Myometrial cell (primary cell): ENCODE data around the gene SPOCD1. TPM values are rescaled to one million over a fixed set of nuclear protein-coding genes. Genes with fewer than 3 reads are reported as not detected.

Source experiments
- total RNA-seq: library from RNA; depleted of rRNA; stranded (reverse); fragments of >200 nt; gene quantifications from 2 replicates; pipeline ENCODE4 v1.2.3, GENCODE V29; 2015

Gene SPOCD1
- 39.0 and 47.0 TPM in 2 replicates for total RNA-seq

GRCh38 chr1:31815752-31816500, at the start of gene SPOCD1:
SPOCD1 (minus strand) TSS chr1:31816022; CDS start chr1:31815333, 689 bp downstream.

GRCh38 chr1:31764312-31765040, 51.3 kb downstream of the SPOCD1 start, which contains the start of gene ADGRB2:
ADGRB2 (minus strand) TSS chr1:31764340; CDS start chr1:31757221, 7,119 bp downstream.

Other genes starting within 250 kb of the SPOCD1 start
- gene TINAGL1, start 239.5 kb downstream of the SPOCD1 start, total RNA-seq = 22.9 and 24.2 TPM in 2 replicates
- not detected in 2 replicates for gene HCRTR1, start 198.3 kb downstream of the SPOCD1 start, total RNA-seq
- gene PEF1, start 171.1 kb downstream of the SPOCD1 start, total RNA-seq = 88.4 and 98.3 TPM in 2 replicates
- gene COL16A1, start 112.0 kb downstream of the SPOCD1 start, total RNA-seq = 11.0 and 20.9 TPM in 2 replicates
- gene ADGRB2, start 51.7 kb downstream of the SPOCD1 start, total RNA-seq = 2.5 and 5.2 TPM in 2 replicates
- gene PTP4A2, start 122.3 kb upstream of the SPOCD1 start, total RNA-seq = 269 and 360 TPM in 2 replicates
- 82.7 and 95.7 TPM in 2 replicates for gene KHDRBS1, start 197.8 kb upstream of the SPOCD1 start, total RNA-seq